HepG2 (cell line): Measurements from ENCODE around the gene ABCB6. TPM values are rescaled to one million over a fixed set of nuclear protein-coding genes. Genes with fewer than 3 reads are reported as not detected.

Source experiments
- IRF2 ChIP-seq: IDR thresholded peaks from 2 replicates; pipeline ENCODE4 v1.6.1; 2018; ENCODE audit warnings: missing genetic modification reagents, missing compliant biosample characterization
- MAFG ChIP-seq: sonication (generic); formaldehyde crosslinking; IDR thresholded peaks from 2 replicates; pipeline ENCODE4 v1.5.1; 2020; ENCODE audit warnings: mild to moderate bottlenecking, missing genetic modification reagents
- MIER2 ChIP-seq: IDR thresholded peaks from 2 replicates; pipeline ENCODE4 v1.6.1; 2016; ENCODE audit warnings: missing biosample characterization, missing genetic modification reagents
- MTA1 ChIP-seq: sonication (generic); formaldehyde crosslinking; IDR thresholded peaks from 2 replicates; pipeline ENCODE4 v1.4.0; 2020; ENCODE audit warnings: missing genetic modification reagents, mild to moderate bottlenecking, borderline replicate concordance
- NFYB ChIP-seq: sonication (generic); formaldehyde crosslinking; IDR thresholded peaks from 2 replicates; pipeline ENCODE4 v1.4.0; 2020; ENCODE audit warnings: missing genetic modification reagents
- PCBP2 ChIP-seq: fragments of 200-400 bp; formaldehyde crosslinking; optimal IDR thresholded peaks from 2 replicates; pipeline ENCODE3; 2018; ENCODE audit warnings: low read length, low read depth; ENCODE audit not compliant: poor library complexity, severe bottlenecking
- SALL2 ChIP-seq: sonication (generic); formaldehyde crosslinking; IDR thresholded peaks from 2 replicates; pipeline ENCODE4 v1.8.1; 2023; ENCODE audit warnings: mild to moderate bottlenecking, missing genetic modification reagents, inconsistent platforms
- SP4 ChIP-seq: sonication (generic); formaldehyde crosslinking; IDR thresholded peaks from 2 replicates; pipeline ENCODE4 v1.8.1; 2023; ENCODE audit warnings: mild to moderate bottlenecking, missing genetic modification reagents
- SRSF9 ChIP-seq: fragments of 200-400 bp; formaldehyde crosslinking; IDR thresholded peaks from 2 replicates; pipeline ENCODE4 v1.6.1; 2018; ENCODE audit warnings: borderline replicate concordance, mild to moderate bottlenecking, low read depth, low read length; ENCODE audit not compliant: insufficient read depth, poor library complexity, severe bottlenecking
- SUZ12 ChIP-seq: fragments of 150-350 bp; IDR thresholded peaks from 2 replicates; pipeline ENCODE4 v1.6.1; 2014; ENCODE audit warnings: low read depth, low read length
- ZFP36L2 ChIP-seq: sonication (generic); formaldehyde crosslinking; IDR thresholded peaks from 2 replicates; pipeline ENCODE4 v1.4.0; 2020; ENCODE audit warnings: missing genetic modification reagents
- ZFY ChIP-seq: sonication (generic); formaldehyde crosslinking; IDR thresholded peaks from 2 replicates; pipeline ENCODE4 v1.4.0; 2020; ENCODE audit warnings: missing genetic modification reagents
- ZNF101 ChIP-seq: sonication (generic); formaldehyde crosslinking; IDR thresholded peaks from 2 replicates; pipeline ENCODE4 v1.4.0; 2020; ENCODE audit warnings: mild to moderate bottlenecking, low read depth, missing genetic modification reagents, borderline replicate concordance
- ZNF558 ChIP-seq: sonication (generic); formaldehyde crosslinking; IDR thresholded peaks from 2 replicates; pipeline ENCODE4 v1.9.0; 2022; ENCODE audit warnings: mild to moderate bottlenecking, missing genetic modification reagents, borderline replicate concordance
- ZNF569 ChIP-seq: sonication (generic); formaldehyde crosslinking; IDR thresholded peaks from 2 replicates; pipeline ENCODE4 v1.5.0; 2020; ENCODE audit warnings: mild to moderate bottlenecking, missing genetic modification reagents, moderate library complexity, borderline replicate concordance
- ZNF670 ChIP-seq: sonication (generic); formaldehyde crosslinking; IDR thresholded peaks from 2 replicates; pipeline ENCODE4 v1.8.0; 2022; ENCODE audit warnings: mild to moderate bottlenecking, missing genetic modification reagents, borderline replicate concordance
- ZNF790 ChIP-seq: sonication (generic); formaldehyde crosslinking; IDR thresholded peaks from 2 replicates; pipeline ENCODE4 v1.8.0; 2022; ENCODE audit warnings: missing genetic modification reagents, mild to moderate bottlenecking, borderline replicate concordance
- ZNF816 ChIP-seq: sonication (generic); formaldehyde crosslinking; IDR thresholded peaks from 2 replicates; pipeline ENCODE4 v1.8.0; 2022; ENCODE audit warnings: missing genetic modification reagents, mild to moderate bottlenecking, borderline replicate concordance
- polyA plus RNA-seq, 8 experiments: library from polyadenylated mRNA; depleted of rRNA in 3 of 8; stranded (reverse) in 7 of 8; unstranded in 1 of 8; fragments of >200 nt; fragmentation: Illumina TruSeq in 4 of 8; extraction: Trizol in 4 of 8; gene quantifications; 2 replicates each; pipeline versions ENCODE4 v1.2.1 to v1.2.3, GENCODE V29; 2011 to 2016; ENCODE audit warnings: low read depth in 4 of 8, missing spikeins in 1 of 8, mixed read lengths in 1 of 8; ENCODE audit not compliant: insufficient read depth in 1 of 8
- total RNA-seq, 5 experiments: library from RNA; depleted of rRNA; stranded (reverse); fragments of >200 nt; fragmentation: Illumina TruSeq; extraction: Trizol; gene quantifications; 2 replicates each; pipeline ENCODE4 v1.2.3, GENCODE V29; 2016; ENCODE audit warnings: low read depth in 1 of 5
- TF ChIP-seq, protein P1 (sequence below), 2 experiments: IDR thresholded peaks; 2 replicates each; pipeline ENCODE4 v1.6.1; 2011 to 2012; ENCODE audit warnings: low read length in 2 of 2, borderline replicate concordance in 1 of 2, low read depth in 1 of 2, mild to moderate bottlenecking in 1 of 2, moderate library complexity in 1 of 2
- TF ChIP-seq, protein P2 (sequence below): sonication (generic); formaldehyde crosslinking; IDR thresholded peaks from 2 replicates; pipeline ENCODE4 v1.8.0; 2022; ENCODE audit warnings: low read depth, missing genetic modification reagents
- TF ChIP-seq, protein P3 (sequence below): sonication (generic); formaldehyde crosslinking; IDR thresholded peaks from 2 replicates; pipeline ENCODE4 v1.4.0; 2020; ENCODE audit warnings: mild to moderate bottlenecking, missing genetic modification reagents
- TF ChIP-seq, protein P4 (sequence below): sonication (generic); formaldehyde crosslinking; IDR thresholded peaks from 2 replicates; pipeline ENCODE4 v1.4.0; 2020; ENCODE audit warnings: low read depth, mild to moderate bottlenecking, missing genetic modification reagents

Gene ABCB6
- total and polyA plus RNA-seq, 2 of the 13 experiments (the other 11 are each of a cell fraction or from before 2014, with no cell fraction given): 91.1 to 137 TPM

DNA sequence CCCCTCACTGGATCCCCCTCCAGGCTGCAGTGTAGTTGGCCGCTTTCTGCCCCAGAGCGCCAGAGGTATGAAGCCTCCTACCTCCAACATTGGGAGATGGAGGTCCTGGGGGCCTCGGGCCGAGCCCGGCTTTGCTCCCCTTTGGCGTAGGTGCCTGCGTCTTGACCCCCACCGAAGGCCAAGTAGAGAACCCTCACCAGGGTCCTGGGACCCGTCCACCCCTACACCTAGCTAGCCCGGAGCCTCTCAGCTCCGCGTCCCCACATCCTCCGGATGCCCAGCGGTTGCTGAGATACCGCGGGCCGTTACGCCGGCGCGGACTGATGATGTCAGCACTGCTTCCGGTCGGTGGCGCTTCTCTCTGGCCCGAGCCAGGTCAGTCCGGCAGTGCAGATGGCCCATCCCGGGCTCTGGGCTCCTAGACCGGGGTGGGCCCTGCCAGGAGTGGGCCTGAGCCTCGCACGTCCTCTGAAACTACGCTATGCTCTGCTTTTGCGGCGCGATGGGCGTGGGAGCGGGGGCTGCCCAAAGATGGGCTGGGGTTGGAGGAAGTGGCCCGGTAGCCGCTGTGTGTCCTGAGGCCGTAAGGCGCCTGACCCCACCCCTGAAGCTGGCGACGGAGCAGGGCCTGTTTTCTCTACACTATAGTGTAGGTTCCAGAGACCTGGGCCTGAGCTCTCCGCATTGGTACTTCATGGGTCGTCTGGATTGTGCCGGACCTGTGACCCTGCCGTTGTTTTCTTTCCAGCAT lies 26.6 kb upstream of the ABCB6 start, which contains the start of the genes GLB1L and STK16 (continued):
- TF ChIP-seq, protein P1, sequence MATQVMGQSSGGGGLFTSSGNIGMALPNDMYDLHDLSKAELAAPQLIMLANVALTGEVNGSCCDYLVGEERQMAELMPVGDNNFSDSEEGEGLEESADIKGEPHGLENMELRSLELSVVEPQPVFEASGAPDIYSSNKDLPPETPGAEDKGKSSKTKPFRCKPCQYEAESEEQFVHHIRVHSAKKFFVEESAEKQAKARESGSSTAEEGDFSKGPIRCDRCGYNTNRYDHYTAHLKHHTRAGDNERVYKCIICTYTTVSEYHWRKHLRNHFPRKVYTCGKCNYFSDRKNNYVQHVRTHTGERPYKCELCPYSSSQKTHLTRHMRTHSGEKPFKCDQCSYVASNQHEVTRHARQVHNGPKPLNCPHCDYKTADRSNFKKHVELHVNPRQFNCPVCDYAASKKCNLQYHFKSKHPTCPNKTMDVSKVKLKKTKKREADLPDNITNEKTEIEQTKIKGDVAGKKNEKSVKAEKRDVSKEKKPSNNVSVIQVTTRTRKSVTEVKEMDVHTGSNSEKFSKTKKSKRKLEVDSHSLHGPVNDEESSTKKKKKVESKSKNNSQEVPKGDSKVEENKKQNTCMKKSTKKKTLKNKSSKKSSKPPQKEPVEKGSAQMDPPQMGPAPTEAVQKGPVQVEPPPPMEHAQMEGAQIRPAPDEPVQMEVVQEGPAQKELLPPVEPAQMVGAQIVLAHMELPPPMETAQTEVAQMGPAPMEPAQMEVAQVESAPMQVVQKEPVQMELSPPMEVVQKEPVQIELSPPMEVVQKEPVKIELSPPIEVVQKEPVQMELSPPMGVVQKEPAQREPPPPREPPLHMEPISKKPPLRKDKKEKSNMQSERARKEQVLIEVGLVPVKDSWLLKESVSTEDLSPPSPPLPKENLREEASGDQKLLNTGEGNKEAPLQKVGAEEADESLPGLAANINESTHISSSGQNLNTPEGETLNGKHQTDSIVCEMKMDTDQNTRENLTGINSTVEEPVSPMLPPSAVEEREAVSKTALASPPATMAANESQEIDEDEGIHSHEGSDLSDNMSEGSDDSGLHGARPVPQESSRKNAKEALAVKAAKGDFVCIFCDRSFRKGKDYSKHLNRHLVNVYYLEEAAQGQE (IDR thresholded peaks at IDR 0.05; ENCODE audit: borderline replicate concordance in 1 of 2, low read depth in 1 of 2, low read length in 2 of 2): peak in 1 of 2 experiments; percentile 28; a peak in 1 of 4 replicates
- TF ChIP-seq ZFP36L2 (CRISPR knock-in tag): no peak
- TF ChIP-seq SRSF9: no peak
- TF ChIP-seq ZNF816 (CRISPR knock-in tag): peak; percentile 81; the same call in 1 of the 2 replicates
- TF ChIP-seq ZNF670 (CRISPR knock-in tag): peak; percentile 97
- TF ChIP-seq, protein P2, sequence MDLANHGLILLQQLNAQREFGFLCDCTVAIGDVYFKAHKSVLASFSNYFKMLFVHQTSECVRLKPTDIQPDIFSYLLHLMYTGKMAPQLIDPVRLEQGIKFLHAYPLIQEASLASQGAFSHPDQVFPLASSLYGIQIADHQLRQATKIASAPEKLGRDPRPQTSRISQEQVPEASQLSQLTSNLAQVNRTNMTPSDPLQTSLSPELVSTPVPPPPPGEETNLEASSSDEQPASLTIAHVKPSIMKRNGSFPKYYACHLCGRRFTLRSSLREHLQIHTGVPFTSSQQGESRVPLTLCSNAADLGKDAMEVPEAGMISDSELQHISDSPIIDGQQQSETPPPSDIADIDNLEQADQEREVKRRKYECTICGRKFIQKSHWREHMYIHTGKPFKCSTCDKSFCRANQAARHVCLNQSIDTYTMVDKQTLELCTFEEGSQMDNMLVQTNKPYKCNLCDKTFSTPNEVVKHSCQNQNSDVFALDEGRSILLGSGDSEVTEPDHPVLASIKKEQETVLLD (CRISPR knock-in tag): peak; percentile 70; the same call in 1 of the 2 replicates
- peak; percentile 97 for TF ChIP-seq IRF2 (CRISPR knock-in tag)
- no peak for TF ChIP-seq MAFG (CRISPR knock-in tag)
- TF ChIP-seq SALL2 (CRISPR knock-in tag): peak; percentile 95
- no peak for TF ChIP-seq SUZ12
- TF ChIP-seq MTA1 (CRISPR knock-in tag): peak; percentile 84; the same call in 1 of the 2 replicates
- no peak for TF ChIP-seq PCBP2
- TF ChIP-seq, protein P3, sequence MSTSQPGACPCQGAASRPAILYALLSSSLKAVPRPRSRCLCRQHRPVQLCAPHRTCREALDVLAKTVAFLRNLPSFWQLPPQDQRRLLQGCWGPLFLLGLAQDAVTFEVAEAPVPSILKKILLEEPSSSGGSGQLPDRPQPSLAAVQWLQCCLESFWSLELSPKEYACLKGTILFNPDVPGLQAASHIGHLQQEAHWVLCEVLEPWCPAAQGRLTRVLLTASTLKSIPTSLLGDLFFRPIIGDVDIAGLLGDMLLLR (CRISPR knock-in tag): peak; percentile 32; the same call in 1 of the 2 replicates
- peak; percentile 76 for TF ChIP-seq MIER2
- TF ChIP-seq, protein P4, sequence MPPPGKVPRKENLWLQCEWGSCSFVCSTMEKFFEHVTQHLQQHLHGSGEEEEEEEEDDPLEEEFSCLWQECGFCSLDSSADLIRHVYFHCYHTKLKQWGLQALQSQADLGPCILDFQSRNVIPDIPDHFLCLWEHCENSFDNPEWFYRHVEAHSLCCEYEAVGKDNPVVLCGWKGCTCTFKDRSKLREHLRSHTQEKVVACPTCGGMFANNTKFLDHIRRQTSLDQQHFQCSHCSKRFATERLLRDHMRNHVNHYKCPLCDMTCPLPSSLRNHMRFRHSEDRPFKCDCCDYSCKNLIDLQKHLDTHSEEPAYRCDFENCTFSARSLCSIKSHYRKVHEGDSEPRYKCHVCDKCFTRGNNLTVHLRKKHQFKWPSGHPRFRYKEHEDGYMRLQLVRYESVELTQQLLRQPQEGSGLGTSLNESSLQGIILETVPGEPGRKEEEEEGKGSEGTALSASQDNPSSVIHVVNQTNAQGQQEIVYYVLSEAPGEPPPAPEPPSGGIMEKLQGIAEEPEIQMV: peak; percentile 92
- peak; percentile 99 for TF ChIP-seq ZNF558 (CRISPR knock-in tag)
- peak; percentile 100 for TF ChIP-seq ZFY (CRISPR knock-in tag)
- no peak for TF ChIP-seq ZNF101
- TF ChIP-seq ZNF569: no peak
- peak; percentile 9 for TF ChIP-seq NFYB
- TF ChIP-seq SP4: peak; percentile 89
- peak; percentile 66; the same call in 1 of the 2 replicates for TF ChIP-seq ZNF790 (CRISPR knock-in tag)
